K562 (cell line): ENCODE measurements around the gene PMPCA. TPM values are rescaled to one million over a fixed set of nuclear protein-coding genes. Genes with fewer than 3 reads are reported as not detected.

Source experiments
- CBFB ChIP-seq: sonication (generic); formaldehyde crosslinking; IDR thresholded peaks from 2 replicates; pipeline ENCODE4 v1.4.0; 2020; ENCODE audit warnings: mild to moderate bottlenecking, missing genetic modification reagents
- CCNT2 ChIP-seq: IDR thresholded peaks from 2 replicates; pipeline ENCODE4 v1.6.1; 2011; ENCODE audit warnings: borderline replicate concordance, low read depth, mild to moderate bottlenecking, moderate library complexity, mixed read lengths, low read length; ENCODE audit not compliant: insufficient read length; ENCODE audit errors: extremely low read depth
- ETV5 ChIP-seq: sonication (generic); formaldehyde crosslinking; IDR thresholded peaks from 2 replicates; pipeline ENCODE4 v1.4.0; 2020; ENCODE audit warnings: low read depth, mild to moderate bottlenecking, missing genetic modification reagents
- HDAC1 ChIP-seq, 2 experiments: fragments of 450-650 bp; IDR thresholded peaks; 2 replicates each; pipeline ENCODE4 v1.6.1; 2016 to 2017; ENCODE audit warnings: inconsistent platforms in 1 of 2, mild to moderate bottlenecking in 1 of 2, moderate library complexity in 1 of 2
- KDM5B ChIP-seq: fragments of 200-600 bp; sonication (generic); IDR thresholded peaks from 2 replicates; pipeline ENCODE4 v1.6.1; 2012; ENCODE audit warnings: low read depth, mild to moderate bottlenecking, moderate library complexity, low read length, control low read depth, inconsistent platforms; ENCODE audit not compliant: insufficient replicate concordance
- MAZ ChIP-seq, 2 experiments: fragments of 450-650 bp in 1 of 2; sonication (generic) in 1 of 2; formaldehyde crosslinking; IDR thresholded peaks in 1 of 2; conservative IDR thresholded peaks in 1 of 2; 2 replicates each; pipeline versions ENCODE4 v1.4.0 to v1.5.0; 2020; ENCODE audit warnings: mild to moderate bottlenecking in 1 of 2, missing genetic modification reagents in 1 of 2
- MCM2 ChIP-seq: fragments of 450-650 bp; IDR thresholded peaks from 2 replicates; pipeline ENCODE4 v1.6.1; 2017; ENCODE audit warnings: low read depth, mild to moderate bottlenecking
- PCBP1 ChIP-seq: fragments of 200-400 bp; formaldehyde crosslinking; IDR thresholded peaks from 2 replicates; pipeline ENCODE4 v1.6.1; 2018; ENCODE audit warnings: mild to moderate bottlenecking, low read depth, low read length; ENCODE audit not compliant: poor library complexity, severe bottlenecking
- RBFOX2 ChIP-seq: fragments of 200-400 bp; formaldehyde crosslinking; IDR thresholded peaks from 2 replicates; pipeline ENCODE4 v1.6.1; 2017; ENCODE audit warnings: low read depth, mild to moderate bottlenecking, low read length, moderate library complexity
- SAP30 ChIP-seq: fragments of 200-600 bp; sonication (generic); IDR thresholded peaks from 2 replicates; pipeline ENCODE4 v1.6.1; 2012; ENCODE audit warnings: borderline replicate concordance, low read depth, mild to moderate bottlenecking, moderate library complexity, low read length, control low read depth, inconsistent platforms; ENCODE audit not compliant: insufficient read depth, poor library complexity, severe bottlenecking
- SIN3A ChIP-seq, 2 experiments: fragments of 150-350 bp in 1 of 2; IDR thresholded peaks; 2 replicates each; pipeline ENCODE4 v1.6.1; 2011 to 2016; ENCODE audit warnings: borderline replicate concordance in 2 of 2, low read depth in 2 of 2, low read length in 2 of 2, mild to moderate bottlenecking in 2 of 2, moderate library complexity in 2 of 2; ENCODE audit not compliant: control insufficient read depth in 1 of 2
- TAF15 ChIP-seq: fragments of 200-400 bp; formaldehyde crosslinking; IDR thresholded peaks from 2 replicates; pipeline ENCODE4 v1.6.1; 2017; ENCODE audit warnings: mild to moderate bottlenecking, low read depth, low read length, moderate library complexity
- TEAD1 ChIP-seq, 2 experiments: fragments of 450-650 bp in 1 of 2; sonication (generic) in 1 of 2; formaldehyde crosslinking; IDR thresholded peaks; 2 replicates each; pipeline versions ENCODE4 v1.4.0 to v1.8.0; 2020 to 2022; ENCODE audit warnings: mild to moderate bottlenecking in 2 of 2, missing genetic modification reagents in 1 of 2
- ZNF165 ChIP-seq: fragments of 250-450 bp; sonication (Bioruptor Pico); IDR thresholded peaks from 2 replicates; pipeline ENCODE4 v1.4.0; 2020; ENCODE audit warnings: borderline replicate concordance
- ZNF263 ChIP-seq: sonication (generic); formaldehyde crosslinking; IDR thresholded peaks from 2 replicates; pipeline ENCODE4 v1.8.0; 2022; ENCODE audit warnings: mild to moderate bottlenecking, missing genetic modification reagents, borderline replicate concordance
- polyA plus RNA-seq, 8 experiments: library from polyadenylated mRNA; depleted of rRNA in 4 of 8; stranded (reverse) in 5 of 8; unstranded in 3 of 8; fragments of >200 nt; fragmentation: Nextera tagmentation in 2 of 8; fragmentation: Illumina TruSeq in 1 of 8; extraction: Ambion mirVana in 2 of 8; extraction: Trizol in 1 of 8; gene quantifications; 2 replicates each; pipeline versions ENCODE4 v1.2.1 to v1.2.3, GENCODE V29; 2011 to 2014; ENCODE audit warnings: inconsistent platforms in 1 of 8, missing spikeins in 1 of 8
- total RNA-seq, 7 experiments: library from RNA; depleted of rRNA in 6 of 7; stranded (reverse); fragments of >200 nt in 6 of 7; fragmentation: Illumina TruSeq in 2 of 7; extraction: Trizol in 2 of 7; gene quantifications; 2 replicates each; pipeline versions ENCODE4 v1.2.1 to v1.2.3, GENCODE V29; 2011 to 2021; ENCODE audit warnings: low replicate concordance in 1 of 7
- TF ChIP-seq, protein P1 (sequence below): IDR thresholded peaks from 2 replicates; pipeline ENCODE4 v1.6.1; 2016; ENCODE audit warnings: missing genetic modification characterization, missing compliant biosample characterization
- TF ChIP-seq, protein P2 (sequence below): sonication (generic); formaldehyde crosslinking; IDR thresholded peaks from 2 replicates; pipeline ENCODE4 v1.9.0; 2022; ENCODE audit warnings: mild to moderate bottlenecking, missing genetic modification reagents
- TF ChIP-seq, protein P3 (sequence below): fragments of 450-650 bp; formaldehyde crosslinking; conservative IDR thresholded peaks from 2 replicates; pipeline ENCODE4 v1.4.0; 2022; ENCODE audit warnings: mild to moderate bottlenecking, missing genetic modification characterization
- TF ChIP-seq, protein P4 (sequence below), 2 experiments: IDR thresholded peaks; 2 replicates each; pipeline ENCODE4 v1.6.1; 2011; ENCODE audit warnings: borderline replicate concordance in 1 of 2, control low read depth in 1 of 2, low read depth in 1 of 2, low read length in 1 of 2, mild to moderate bottlenecking in 1 of 2, mixed read lengths in 1 of 2, moderate library complexity in 1 of 2; ENCODE audit not compliant: insufficient read depth in 1 of 2, insufficient read length in 1 of 2, poor library complexity in 1 of 2, severe bottlenecking in 1 of 2; ENCODE audit errors: extremely low read depth in 1 of 2

PMPCA gene
- total and polyA plus RNA-seq, 9 of the 15 experiments (the other 6 are each of a cell fraction or from before 2014, with no cell fraction given) = 23.9 to 143 (median 86.6) TPM

DNA sequence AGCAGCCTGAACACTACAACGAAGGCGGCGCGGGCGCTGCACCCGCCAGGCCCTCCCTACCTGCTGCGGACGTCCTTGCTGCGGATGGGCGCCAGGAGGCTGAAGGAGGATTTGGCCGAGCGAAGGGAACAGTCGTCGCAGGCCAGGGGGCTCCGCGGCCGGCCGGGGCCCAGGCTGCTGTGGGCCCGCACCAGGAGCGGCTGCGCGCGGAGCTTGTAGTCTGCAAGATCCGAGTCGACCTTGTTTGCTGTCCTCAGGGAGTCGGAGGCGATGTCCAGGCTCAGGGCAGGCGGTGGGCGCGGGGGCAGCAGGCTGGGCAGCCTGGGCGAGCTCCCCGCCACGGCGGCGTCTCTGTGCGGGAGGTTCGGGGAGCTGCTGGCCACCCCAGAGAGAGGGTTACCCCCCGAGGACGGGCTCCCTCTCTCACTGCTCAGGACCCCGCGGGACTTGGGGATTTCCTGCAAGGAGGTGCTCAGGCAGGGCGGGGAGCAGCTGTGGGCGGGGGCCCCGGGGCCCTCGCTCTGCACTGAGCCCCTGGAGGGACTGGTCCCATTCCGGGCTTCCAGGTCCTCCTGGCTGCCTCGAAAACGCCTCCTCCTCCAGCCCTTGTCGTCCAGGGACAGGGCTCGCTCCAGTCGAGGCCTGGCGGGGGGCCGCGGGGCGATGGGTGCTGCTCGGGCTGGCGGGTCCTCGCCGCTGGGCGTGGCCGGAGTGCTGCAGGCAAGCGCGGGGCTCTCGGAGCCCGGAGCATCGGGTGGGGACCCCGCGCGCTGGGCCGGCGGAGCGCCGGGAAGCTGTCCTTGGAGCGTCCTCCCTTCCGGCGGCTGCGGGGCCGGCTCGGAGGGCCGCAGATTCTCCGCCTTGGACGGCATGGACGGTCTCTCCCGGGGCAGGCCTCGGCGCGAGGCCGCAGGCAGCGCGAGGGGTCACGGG lies 28.4 kb downstream of the PMPCA start (continued):
- TF ChIP-seq, protein P1, sequence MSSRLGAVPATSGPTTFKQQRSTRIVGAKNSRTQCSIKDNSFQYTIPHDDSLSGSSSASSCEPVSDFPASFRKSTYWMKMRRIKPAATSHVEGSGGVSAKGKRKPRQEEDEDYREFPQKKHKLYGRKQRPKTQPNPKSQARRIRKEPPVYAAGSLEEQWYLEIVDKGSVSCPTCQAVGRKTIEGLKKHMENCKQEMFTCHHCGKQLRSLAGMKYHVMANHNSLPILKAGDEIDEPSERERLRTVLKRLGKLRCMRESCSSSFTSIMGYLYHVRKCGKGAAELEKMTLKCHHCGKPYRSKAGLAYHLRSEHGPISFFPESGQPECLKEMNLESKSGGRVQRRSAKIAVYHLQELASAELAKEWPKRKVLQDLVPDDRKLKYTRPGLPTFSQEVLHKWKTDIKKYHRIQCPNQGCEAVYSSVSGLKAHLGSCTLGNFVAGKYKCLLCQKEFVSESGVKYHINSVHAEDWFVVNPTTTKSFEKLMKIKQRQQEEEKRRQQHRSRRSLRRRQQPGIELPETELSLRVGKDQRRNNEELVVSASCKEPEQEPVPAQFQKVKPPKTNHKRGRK (tag) = no peak
- TF ChIP-seq PCBP1 (peak; percentile 20), TEAD1 (CRISPR knock-in tag; IDR thresholded peaks at IDR 0.05) (no peak; a peak in 1 of 4 replicates), HDAC1 (IDR thresholded peaks at IDR 0.05) (peak in 1 of 2 experiments; percentile 20; a peak in 1 of 4 replicates), MAZ (CRISPR knock-in tag; conservative IDR thresholded peaks at IDR 0.05 in 1 of 2, IDR thresholded peaks at IDR 0.05 in 1 of 2) (0 out of 4 replicates have a peak, but pooled peaks of 1 of the 2 experiments have one; percentile 12), ZNF263 (CRISPR knock-in tag) (0 out of 2 replicates have a peak, but pooled peaks have one; percentile 29), CCNT2 (peak; percentile 16), MCM2 (no peak), TAF15 (no peak), RBFOX2 (peak; percentile 38; the same call in 1 of the 2 replicates), KDM5B (peak; percentile 9), SIN3A (IDR thresholded peaks at IDR 0.05; ENCODE audit: borderline replicate concordance in 2 of 2, control insufficient read depth in 1 of 2, low read depth in 2 of 2, low read length in 2 of 2) (peak; percentile 9 to 22; a peak in 1 of 4 replicates), ETV5 (CRISPR knock-in tag) (0 out of 2 replicates have a peak, but pooled peaks have one; percentile 45), ZNF165 (CRISPR knock-in tag) (no peak), CBFB (0 out of 2 replicates have a peak, but pooled peaks have one; percentile 66), SAP30 (peak; percentile 46)
- TF ChIP-seq, protein P2, sequence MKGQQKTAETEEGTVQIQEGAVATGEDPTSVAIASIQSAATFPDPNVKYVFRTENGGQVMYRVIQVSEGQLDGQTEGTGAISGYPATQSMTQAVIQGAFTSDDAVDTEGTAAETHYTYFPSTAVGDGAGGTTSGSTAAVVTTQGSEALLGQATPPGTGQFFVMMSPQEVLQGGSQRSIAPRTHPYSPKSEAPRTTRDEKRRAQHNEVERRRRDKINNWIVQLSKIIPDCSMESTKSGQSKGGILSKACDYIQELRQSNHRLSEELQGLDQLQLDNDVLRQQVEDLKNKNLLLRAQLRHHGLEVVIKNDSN = no peak
- TF ChIP-seq, protein P3, sequence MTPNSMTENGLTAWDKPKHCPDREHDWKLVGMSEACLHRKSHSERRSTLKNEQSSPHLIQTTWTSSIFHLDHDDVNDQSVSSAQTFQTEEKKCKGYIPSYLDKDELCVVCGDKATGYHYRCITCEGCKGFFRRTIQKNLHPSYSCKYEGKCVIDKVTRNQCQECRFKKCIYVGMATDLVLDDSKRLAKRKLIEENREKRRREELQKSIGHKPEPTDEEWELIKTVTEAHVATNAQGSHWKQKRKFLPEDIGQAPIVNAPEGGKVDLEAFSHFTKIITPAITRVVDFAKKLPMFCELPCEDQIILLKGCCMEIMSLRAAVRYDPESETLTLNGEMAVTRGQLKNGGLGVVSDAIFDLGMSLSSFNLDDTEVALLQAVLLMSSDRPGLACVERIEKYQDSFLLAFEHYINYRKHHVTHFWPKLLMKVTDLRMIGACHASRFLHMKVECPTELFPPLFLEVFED = no peak
- TF ChIP-seq, protein P4, sequence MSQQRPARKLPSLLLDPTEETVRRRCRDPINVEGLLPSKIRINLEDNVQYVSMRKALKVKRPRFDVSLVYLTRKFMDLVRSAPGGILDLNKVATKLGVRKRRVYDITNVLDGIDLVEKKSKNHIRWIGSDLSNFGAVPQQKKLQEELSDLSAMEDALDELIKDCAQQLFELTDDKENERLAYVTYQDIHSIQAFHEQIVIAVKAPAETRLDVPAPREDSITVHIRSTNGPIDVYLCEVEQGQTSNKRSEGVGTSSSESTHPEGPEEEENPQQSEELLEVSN (IDR thresholded peaks at IDR 0.05; ENCODE audit: borderline replicate concordance in 1 of 2, extremely low read depth in 1 of 2, insufficient read depth in 1 of 2, insufficient read length in 1 of 2, low read depth in 1 of 2, low read length in 1 of 2, poor library complexity in 1 of 2, severe bottlenecking in 1 of 2) = peak in 1 of 2 experiments; percentile 8
